ENCODE data around the gene KANSL3. TPM values are rescaled to one million over a fixed set of nuclear protein-coding genes. Genes with fewer than 3 reads are reported as not detected.
A peak's percentile ranks its signal among the peaks of the same experiment; 100 is the strongest.

The KANSL3 gene
- total RNA-seq, 1 donor from 2014 or later = 45.8 TPM

- peaks cover 60% of the 10 kb centered on the region for H3K4me1 Mint-ChIP-seq (ENCODE audit: low read depth)
- peaks cover 79% of the 10 kb centered on the region for H3K36me3 Mint-ChIP-seq (ENCODE audit: low read depth)
- H3K27me3 Mint-ChIP-seq (ENCODE audit: low read depth) = no peaks in the 10 kb centered on the region
- H3K9me3 Mint-ChIP-seq = no peaks in the 10 kb centered on the region
- no peak overlapping the region for H3K4me3 Mint-ChIP-seq (ENCODE audit: low read depth)
- DNase-seq (ENCODE audit: low spot score) = no peak
- peak overlapping the region; percentile 25 for H3K27ac Mint-ChIP-seq
- intact Hi-C loops (cut with micrococcal nuclease) = loop anchor here (10.0 kb wide), 1 partner anchor 246 kb away; no protein-coding TSS in a partner anchor
Observed at GRCh38 chr2:96591054-96591453, 47.1 kb downstream of the KANSL3 start.

GRCh38 chr2:96587843-96588242, 50.3 kb downstream of the KANSL3 start:
- Mint-ChIP-seq H3K9me3 (no peaks in the 10 kb centered on the region), H3K4me1 (ENCODE audit: low read depth) (peaks cover 31% of the 10 kb centered on the region), H3K27ac (no peak overlapping the region), H3K36me3 (ENCODE audit: low read depth) (peaks cover 62% of the 10 kb centered on the region), H3K27me3 (ENCODE audit: low read depth) (no peaks in the 10 kb centered on the region), H3K4me3 (ENCODE audit: low read depth) (no peak overlapping the region)
- intact Hi-C loops (cut with micrococcal nuclease) = no loop called here
- no peak for DNase-seq (ENCODE audit: low spot score)

- Mint-ChIP-seq H3K4me1 (ENCODE audit: low read depth) (peaks cover 20% of the 10 kb centered on the region), H3K4me3 (ENCODE audit: low read depth) (no peak overlapping the region), H3K36me3 (ENCODE audit: low read depth) (peaks cover 38% of the 10 kb centered on the region), H3K27ac (no peak overlapping the region), H3K27me3 (ENCODE audit: low read depth) (no peaks in the 10 kb centered on the region), H3K9me3 (no peaks in the 10 kb centered on the region)
- intact Hi-C loops (cut with micrococcal nuclease) = no loop called here
- no peak for DNase-seq (ENCODE audit: low spot score)
Observed at GRCh38 chr2:96584017-96584416, 54.1 kb downstream of the KANSL3 start.

GRCh38 chr2:96580771-96581170, 57.3 kb downstream of the KANSL3 start:
- H3K4me1 Mint-ChIP-seq (ENCODE audit: low read depth) = peaks cover 2% of the 10 kb centered on the region
- no peaks in the 10 kb centered on the region for H3K9me3 Mint-ChIP-seq
- DNase-seq (ENCODE audit: low spot score) = no peak
- intact Hi-C loops (cut with micrococcal nuclease) = no loop called here
- no peak overlapping the region for H3K27ac Mint-ChIP-seq
- no peak overlapping the region for H3K4me3 Mint-ChIP-seq (ENCODE audit: low read depth)
- peaks cover 14% of the 10 kb centered on the region for H3K36me3 Mint-ChIP-seq (ENCODE audit: low read depth)
- peaks cover 3% of the 10 kb centered on the region for H3K27me3 Mint-ChIP-seq (ENCODE audit: low read depth)

GRCh38 chr2:96579422-96579821, 58.7 kb downstream of the KANSL3 start:
- intact Hi-C loops (cut with micrococcal nuclease) = no loop called here

GRCh38 chr2:96578731-96579130, 59.4 kb downstream of the KANSL3 start:
- no peak for DNase-seq (ENCODE audit: low spot score)
- no peak overlapping the region for H3K27ac Mint-ChIP-seq
- H3K36me3 Mint-ChIP-seq (ENCODE audit: low read depth) = peaks cover 3% of the 10 kb centered on the region
- H3K4me3 Mint-ChIP-seq (ENCODE audit: low read depth) = no peak overlapping the region
- intact Hi-C loops (cut with micrococcal nuclease) = no loop called here
- no peaks in the 10 kb centered on the region for H3K4me1 Mint-ChIP-seq (ENCODE audit: low read depth)
- H3K9me3 Mint-ChIP-seq = no peaks in the 10 kb centered on the region
- peaks cover 5% of the 10 kb centered on the region for H3K27me3 Mint-ChIP-seq (ENCODE audit: low read depth)

More at GRCh38 chr2:96579422-96579821, 58.7 kb downstream of the KANSL3 start:
- no peak overlapping the region for H3K4me3 Mint-ChIP-seq (ENCODE audit: low read depth)
- H3K4me1 Mint-ChIP-seq (ENCODE audit: low read depth) = peaks cover 2% of the 10 kb centered on the region
- no peak overlapping the region for H3K27ac Mint-ChIP-seq
- H3K27me3 Mint-ChIP-seq (ENCODE audit: low read depth) = peaks cover 5% of the 10 kb centered on the region
- peaks cover 7% of the 10 kb centered on the region for H3K36me3 Mint-ChIP-seq (ENCODE audit: low read depth)
- H3K9me3 Mint-ChIP-seq = no peaks in the 10 kb centered on the region
- no peak for DNase-seq (ENCODE audit: low spot score)

- DNase-seq (ENCODE audit: low spot score) = no peak
- Mint-ChIP-seq H3K27me3 (ENCODE audit: low read depth) (peaks cover 5% of the 10 kb centered on the region), H3K9me3 (no peaks in the 10 kb centered on the region), H3K4me1 (ENCODE audit: low read depth) (no peaks in the 10 kb centered on the region), H3K36me3 (ENCODE audit: low read depth) (no peaks in the 10 kb centered on the region), H3K27ac (no peak overlapping the region), H3K4me3 (ENCODE audit: low read depth) (no peak overlapping the region)
- intact Hi-C loops (cut with micrococcal nuclease) = no loop called here
Observed at GRCh38 chr2:96577501-96577900, 60.6 kb downstream of the KANSL3 start.

- H3K36me3 Mint-ChIP-seq (ENCODE audit: low read depth) = no peaks in the 10 kb centered on the region
- no peaks in the 10 kb centered on the region for H3K4me1 Mint-ChIP-seq (ENCODE audit: low read depth)
- intact Hi-C loops (cut with micrococcal nuclease) = no loop called here
- no peak overlapping the region for H3K27ac Mint-ChIP-seq
- H3K4me3 Mint-ChIP-seq (ENCODE audit: low read depth) = no peak overlapping the region
- peaks cover 5% of the 10 kb centered on the region for H3K27me3 Mint-ChIP-seq (ENCODE audit: low read depth)
- DNase-seq (ENCODE audit: low spot score) = no peak
- H3K9me3 Mint-ChIP-seq = no peaks in the 10 kb centered on the region
Observed at GRCh38 chr2:96575785-96576456, 62.2 kb downstream of the KANSL3 start.

- no peak overlapping the region for H3K27ac Mint-ChIP-seq
- H3K9me3 Mint-ChIP-seq = no peaks in the 10 kb centered on the region
- H3K4me1 Mint-ChIP-seq (ENCODE audit: low read depth) = no peaks in the 10 kb centered on the region
- H3K4me3 Mint-ChIP-seq (ENCODE audit: low read depth) = no peak overlapping the region
- H3K27me3 Mint-ChIP-seq (ENCODE audit: low read depth) = peaks cover 5% of the 10 kb centered on the region
- no peaks in the 10 kb centered on the region for H3K36me3 Mint-ChIP-seq (ENCODE audit: low read depth)
- intact Hi-C loops (cut with micrococcal nuclease) = no loop called here
- DNase-seq (ENCODE audit: low spot score) = no peak
Observed at GRCh38 chr2:96574364-96574763, 63.7 kb downstream of the KANSL3 start.

- Mint-ChIP-seq H3K4me1 (ENCODE audit: low read depth) (no peaks in the 10 kb centered on the region), H3K27ac (no peak overlapping the region), H3K4me3 (ENCODE audit: low read depth) (no peak overlapping the region), H3K36me3 (ENCODE audit: low read depth) (no peaks in the 10 kb centered on the region), H3K27me3 (ENCODE audit: low read depth) (peaks cover 1% of the 10 kb centered on the region), H3K9me3 (no peaks in the 10 kb centered on the region)
- DNase-seq (ENCODE audit: low spot score) = no peak
- intact Hi-C loops (cut with micrococcal nuclease) = no loop called here
Observed at GRCh38 chr2:96568094-96568493, 70.0 kb downstream of the KANSL3 start.

- no peak overlapping the region for H3K27ac Mint-ChIP-seq
- H3K9me3 Mint-ChIP-seq = no peaks in the 10 kb centered on the region
- DNase-seq (ENCODE audit: low spot score) = no peak
- H3K4me1 Mint-ChIP-seq (ENCODE audit: low read depth) = no peaks in the 10 kb centered on the region
- H3K36me3 Mint-ChIP-seq (ENCODE audit: low read depth) = no peaks in the 10 kb centered on the region
- H3K4me3 Mint-ChIP-seq (ENCODE audit: low read depth) = no peak overlapping the region
- intact Hi-C loops (cut with micrococcal nuclease) = no loop called here
- H3K27me3 Mint-ChIP-seq (ENCODE audit: low read depth) = peaks cover 1% of the 10 kb centered on the region
Observed at GRCh38 chr2:96565111-96565510, 73.0 kb downstream of the KANSL3 start.

- Mint-ChIP-seq H3K4me3 (ENCODE audit: low read depth) (no peak overlapping the region), H3K27me3 (ENCODE audit: low read depth) (peaks cover 1% of the 10 kb centered on the region), H3K27ac (no peak overlapping the region), H3K36me3 (ENCODE audit: low read depth) (no peaks in the 10 kb centered on the region), H3K4me1 (ENCODE audit: low read depth) (no peaks in the 10 kb centered on the region), H3K9me3 (no peaks in the 10 kb centered on the region)
- intact Hi-C loops (cut with micrococcal nuclease) = no loop called here
- no peak for DNase-seq (ENCODE audit: low spot score)
Observed at GRCh38 chr2:96564563-96564962, 73.5 kb downstream of the KANSL3 start.

- no peak for DNase-seq (ENCODE audit: low spot score)
- H3K4me3 Mint-ChIP-seq (ENCODE audit: low read depth) = no peak overlapping the region
- H3K36me3 Mint-ChIP-seq (ENCODE audit: low read depth) = no peaks in the 10 kb centered on the region
- no peaks in the 10 kb centered on the region for H3K4me1 Mint-ChIP-seq (ENCODE audit: low read depth)
- no peaks in the 10 kb centered on the region for H3K9me3 Mint-ChIP-seq
- intact Hi-C loops (cut with micrococcal nuclease) = no loop called here
- peaks cover 1% of the 10 kb centered on the region for H3K27me3 Mint-ChIP-seq (ENCODE audit: low read depth)
- no peak overlapping the region for H3K27ac Mint-ChIP-seq
Observed at GRCh38 chr2:96564026-96564425, 74.1 kb downstream of the KANSL3 start.

All from activated T-helper 2 cell treated with anti-CD3 and anti-CD28 coated beads, Interferon-gamma antibody, Interleukin-2, Interleukin-4, amounts not matched to agents 10 μg/mL and 5 μg/mL and 100 μg/mL, durations not matched to agents 14 hours and 24 hours and 36 hours (primary cell).